Natural killer cell (primary cell): ENCODE data around the gene SPOP. TPM values are rescaled to one million over a fixed set of nuclear protein-coding genes. Genes with fewer than 3 reads are reported as not detected.

Experiments used
- ATAC-seq, 3 donors: fragments of 150-1000 bp in 2 of 3; fragments of 200-7000 bp in 1 of 3; cut with Tn5 transposase; 1 replicate in 1 of 3; 2 replicates in 2 of 3; pipeline ENCODE4 v1.10.0; 2021; ENCODE audit warnings: mild to moderate bottlenecking in 2 of 3, moderate library complexity in 2 of 3
- DNase-seq, 2 donors: peaks; one replicate each; pipeline versions ENCODE4 v3.0.0 to v3.0.0-alpha.2; 2013 to 2021; ENCODE audit warnings: mixed read lengths in 1 of 2
- H3K27ac ChIP-seq: one replicate; pipeline ENCODE4 v1.5.1; 2013; ENCODE audit warnings: mild to moderate bottlenecking, low read length
- H3K27me3 ChIP-seq: one replicate; pipeline ENCODE4 v1.6.1; 2013; ENCODE audit warnings: low read length; ENCODE audit not compliant: control insufficient read depth, insufficient read depth
- H3K36me3 ChIP-seq: one replicate; pipeline ENCODE4 v1.6.1; 2013; ENCODE audit warnings: low read length; ENCODE audit not compliant: control insufficient read depth, insufficient read depth
- H3K4me1 ChIP-seq: one replicate; pipeline ENCODE4 v1.6.1; 2013; ENCODE audit warnings: low read length; ENCODE audit not compliant: control insufficient read depth, insufficient read depth
- H3K4me3 ChIP-seq: one replicate; pipeline ENCODE4 v1.5.1; 2013; ENCODE audit warnings: low read length
- H3K9me3 ChIP-seq: one replicate; pipeline ENCODE4 v1.6.1; 2013; ENCODE audit warnings: low read length; ENCODE audit not compliant: control insufficient read depth, insufficient read depth
- H3K27ac Mint-ChIP-seq, 2 donors: one replicate each; pipeline ENCODE4 v1.8.0; 2022; ENCODE audit warnings: mild to moderate bottlenecking in 2 of 2, mixed read lengths in 2 of 2, moderate library complexity in 1 of 2
- H3K27me3 Mint-ChIP-seq, 2 donors: one replicate each; pipeline ENCODE4 v1.8.0; 2022; ENCODE audit warnings: low read depth in 2 of 2, mixed read lengths in 2 of 2
- H3K36me3 Mint-ChIP-seq: one replicate; pipeline ENCODE4 v1.8.0; 2022; ENCODE audit warnings: mixed read lengths
- H3K4me1 Mint-ChIP-seq, 2 donors: one replicate each; pipeline ENCODE4 v1.8.0; 2022; ENCODE audit warnings: mixed read lengths in 2 of 2
- H3K4me3 Mint-ChIP-seq: one replicate; pipeline ENCODE4 v1.8.0; 2022; ENCODE audit warnings: mild to moderate bottlenecking, moderate library complexity, mixed read lengths
- H3K9me3 Mint-ChIP-seq, 2 donors: one replicate each; pipeline ENCODE4 v1.8.0; 2022; ENCODE audit warnings: mixed read lengths in 2 of 2
- CTCF ChIP-seq: fragments of 200-600 bp; IDR thresholded peaks from one replicate; pipeline ENCODE4 v1.8.0; 2022; ENCODE audit warnings: antibody characterized with exemption
- WGBS: methylation state at CpG from one replicate; pipeline ENCODE4 v1.1.7; 2013; ENCODE audit warnings: missing lambda C conversion rate; ENCODE audit not compliant: insufficient coverage; 5-methylcytosine and 5-hydroxymethylcytosine counted together
- intact Hi-C: fragments of 100-400 bp; cut with micrococcal nuclease; formaldehyde crosslinking; loops from one replicate; pipeline ENCODE4 v1.14.2; 2022
- total RNA-seq, 4 donors: library from RNA; stranded (reverse); fragments of 120-200 nt in 1 of 4; gene quantifications; one replicate each; pipeline versions ENCODE4 v1.2.3 to v1.2.4, GENCODE V29; 2013 to 2022

The SPOP gene
- total RNA-seq, 3 donors from 2014 or later (not counting 1 experiment from before 2014, with no cell fraction given) = 45.4 to 56.5 (median 54.7) TPM

GRCh38 chr17:49565948-49566491 is 111.9 kb downstream of the SPOP start:
- H3K4me1 ChIP-seq = peaks cover 28% of the 10 kb centered on the region
- H3K36me3 Mint-ChIP-seq = no peaks in the 10 kb centered on the region
- H3K27ac ChIP-seq = no peak overlapping the region
- intact Hi-C loops = no loop called here
- H3K27ac Mint-ChIP-seq = no peak overlapping the region
- H3K9me3 Mint-ChIP-seq = no peaks in the 10 kb centered on the region
- H3K4me3 ChIP-seq = no peak overlapping the region
- H3K4me1 Mint-ChIP-seq = peaks cover 0 to 22% of the 10 kb centered on the region in 2 donors
- WGBS = 15% methylated on average over 12 of the region's 14 CpGs
- H3K27me3 ChIP-seq = no peaks in the 10 kb centered on the region
- TF ChIP-seq CTCF = no peak
- H3K36me3 ChIP-seq = no peaks in the 10 kb centered on the region
- peaks cover 5 to 15% of the 10 kb centered on the region in 2 donors for H3K27me3 Mint-ChIP-seq
- DNase-seq = peak in 1 of 2 donors; percentile 14
- H3K4me3 Mint-ChIP-seq = no peak overlapping the region
- no peaks in the 10 kb centered on the region for H3K9me3 ChIP-seq
- no peak for ATAC-seq

GRCh38 chr17:49564638-49565037 is 113.3 kb downstream of the SPOP start:
- H3K9me3 ChIP-seq = no peaks in the 10 kb centered on the region
- H3K4me1 Mint-ChIP-seq = peaks cover 0 to 16% of the 10 kb centered on the region in 2 donors
- DNase-seq (no peak), ATAC-seq (no peak)
- no peak for TF ChIP-seq CTCF
- H3K36me3 ChIP-seq = no peaks in the 10 kb centered on the region
- no peak overlapping the region for H3K4me3 ChIP-seq
- no peaks in the 10 kb centered on the region for H3K36me3 Mint-ChIP-seq
- H3K9me3 Mint-ChIP-seq = no peaks in the 10 kb centered on the region
- no peak overlapping the region for H3K27ac Mint-ChIP-seq
- H3K27ac ChIP-seq = no peak overlapping the region
- peaks cover 15% of the 10 kb centered on the region for H3K4me1 ChIP-seq
- intact Hi-C loops = no loop called here
- 88% methylated on average over 4 of the region's 4 CpGs for WGBS
- peaks cover 0 to 10% of the 10 kb centered on the region in 2 donors for H3K27me3 Mint-ChIP-seq
- H3K27me3 ChIP-seq = no peaks in the 10 kb centered on the region
- H3K4me3 Mint-ChIP-seq = no peak overlapping the region

GRCh38 chr17:49557312-49558024 is 120.4 kb downstream of the SPOP start:
- Mint-ChIP-seq H3K4me1 (peaks cover 6 to 32% of the 10 kb centered on the region in 2 donors), H3K27ac (no peak overlapping the region), H3K4me3 (no peak overlapping the region), H3K27me3 (peaks cover 0 to 10% of the 10 kb centered on the region in 2 donors), H3K9me3 (no peaks in the 10 kb centered on the region), H3K36me3 (no peaks in the 10 kb centered on the region)
- Histone ChIP-seq H3K27ac (no peak overlapping the region), H3K27me3 (no peaks in the 10 kb centered on the region), H3K9me3 (no peaks in the 10 kb centered on the region), H3K4me1 (peaks cover 17% of the 10 kb centered on the region), H3K36me3 (no peaks in the 10 kb centered on the region), H3K4me3 (no peak overlapping the region)
- 19% methylated on average over 9 of the region's 9 CpGs for WGBS
- peak; percentile 54 for TF ChIP-seq CTCF
- DNase-seq (peak in 1 of 2 donors; percentile 70), ATAC-seq (peak in 2 of 3 donors; percentile 33 to 48)
- intact Hi-C loops = loop anchor here (2.0 to 5.0 kb wide), 3 partner anchors 61 to 240 kb away; no protein-coding TSS in a partner anchor
